SU-DHL-6 (cell line): ENCODE results near the gene FANCL.

ENCODE experiments used
- EZH2phosphoT487 ChIP-seq: fragments of 200-600 bp; sonication (generic), shearing (Covaris generic); conservative IDR thresholded peaks from 2 replicates; pipeline ENCODE4 v1.6.1; 2018; ENCODE audit warnings: mild to moderate bottlenecking, antibody characterized with exemption, low read length, moderate library complexity, mixed read lengths
- TF ChIP-seq, protein P1 (sequence below): fragments of 200-600 bp; sonication (generic); IDR thresholded peaks from one replicate; pipeline ENCODE4 v1.5.1; 2017; ENCODE audit warnings: antibody characterized with exemption, mild to moderate bottlenecking, low read length, moderate library complexity; ENCODE audit not compliant: insufficient read depth, poor library complexity, severe bottlenecking

DNA sequence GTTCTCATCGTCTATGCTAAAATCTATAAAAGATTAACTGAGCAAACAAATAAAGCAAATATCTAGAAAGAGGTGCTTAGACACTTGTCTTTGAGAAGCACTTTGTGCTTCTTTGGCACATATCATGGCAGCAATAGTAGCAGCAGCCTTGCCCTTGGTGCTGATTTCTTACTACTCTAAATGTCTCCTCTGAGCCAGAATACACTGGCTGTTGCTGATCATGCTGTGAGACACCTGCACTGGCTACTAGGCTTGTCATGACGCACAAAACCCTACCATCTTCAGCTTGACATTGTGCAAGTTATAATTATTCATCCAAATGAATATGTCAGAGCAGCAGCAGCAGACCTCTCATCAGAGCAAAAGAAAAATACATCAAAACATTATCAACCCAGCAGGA is 46.7 kb downstream of the FANCL start:
- TF ChIP-seq, protein P1, sequence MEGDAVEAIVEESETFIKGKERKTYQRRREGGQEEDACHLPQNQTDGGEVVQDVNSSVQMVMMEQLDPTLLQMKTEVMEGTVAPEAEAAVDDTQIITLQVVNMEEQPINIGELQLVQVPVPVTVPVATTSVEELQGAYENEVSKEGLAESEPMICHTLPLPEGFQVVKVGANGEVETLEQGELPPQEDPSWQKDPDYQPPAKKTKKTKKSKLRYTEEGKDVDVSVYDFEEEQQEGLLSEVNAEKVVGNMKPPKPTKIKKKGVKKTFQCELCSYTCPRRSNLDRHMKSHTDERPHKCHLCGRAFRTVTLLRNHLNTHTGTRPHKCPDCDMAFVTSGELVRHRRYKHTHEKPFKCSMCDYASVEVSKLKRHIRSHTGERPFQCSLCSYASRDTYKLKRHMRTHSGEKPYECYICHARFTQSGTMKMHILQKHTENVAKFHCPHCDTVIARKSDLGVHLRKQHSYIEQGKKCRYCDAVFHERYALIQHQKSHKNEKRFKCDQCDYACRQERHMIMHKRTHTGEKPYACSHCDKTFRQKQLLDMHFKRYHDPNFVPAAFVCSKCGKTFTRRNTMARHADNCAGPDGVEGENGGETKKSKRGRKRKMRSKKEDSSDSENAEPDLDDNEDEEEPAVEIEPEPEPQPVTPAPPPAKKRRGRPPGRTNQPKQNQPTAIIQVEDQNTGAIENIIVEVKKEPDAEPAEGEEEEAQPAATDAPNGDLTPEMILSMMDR: no peak
- no peak for TF ChIP-seq EZH2phosphoT487
